GM12874 (cell line): ENCODE data around the gene ANTXR1.

Experiments used
- TF ChIP-seq, protein P1 (sequence below): IDR thresholded peaks from 2 replicates; pipeline ENCODE4 v1.5.1; 2011; ENCODE audit warnings: low read depth, mild to moderate bottlenecking, control low read depth, low read length, moderate library complexity; ENCODE audit not compliant: insufficient read depth

The ANTXR1 gene

DNA sequence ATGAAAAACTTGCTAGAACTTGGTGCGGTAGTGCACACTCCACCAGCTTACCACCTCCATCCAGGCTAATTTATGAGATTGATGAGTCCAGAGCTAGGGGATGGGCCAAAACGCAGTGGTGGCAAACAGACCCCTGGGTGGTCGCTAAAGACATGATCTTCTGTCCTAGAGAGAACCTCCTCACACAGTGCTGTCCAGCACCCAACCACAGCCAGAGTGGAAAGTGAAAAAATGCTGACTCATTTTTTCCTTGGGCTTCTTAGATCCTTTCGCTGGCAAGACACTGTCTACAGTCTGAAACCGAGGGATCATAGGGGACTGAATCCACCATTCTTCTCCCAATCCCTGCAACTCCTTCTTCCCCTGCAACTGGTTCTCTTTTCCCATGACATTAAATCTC, 4.1 kb downstream of the ANTXR1 start:
- TF ChIP-seq, protein P1, sequence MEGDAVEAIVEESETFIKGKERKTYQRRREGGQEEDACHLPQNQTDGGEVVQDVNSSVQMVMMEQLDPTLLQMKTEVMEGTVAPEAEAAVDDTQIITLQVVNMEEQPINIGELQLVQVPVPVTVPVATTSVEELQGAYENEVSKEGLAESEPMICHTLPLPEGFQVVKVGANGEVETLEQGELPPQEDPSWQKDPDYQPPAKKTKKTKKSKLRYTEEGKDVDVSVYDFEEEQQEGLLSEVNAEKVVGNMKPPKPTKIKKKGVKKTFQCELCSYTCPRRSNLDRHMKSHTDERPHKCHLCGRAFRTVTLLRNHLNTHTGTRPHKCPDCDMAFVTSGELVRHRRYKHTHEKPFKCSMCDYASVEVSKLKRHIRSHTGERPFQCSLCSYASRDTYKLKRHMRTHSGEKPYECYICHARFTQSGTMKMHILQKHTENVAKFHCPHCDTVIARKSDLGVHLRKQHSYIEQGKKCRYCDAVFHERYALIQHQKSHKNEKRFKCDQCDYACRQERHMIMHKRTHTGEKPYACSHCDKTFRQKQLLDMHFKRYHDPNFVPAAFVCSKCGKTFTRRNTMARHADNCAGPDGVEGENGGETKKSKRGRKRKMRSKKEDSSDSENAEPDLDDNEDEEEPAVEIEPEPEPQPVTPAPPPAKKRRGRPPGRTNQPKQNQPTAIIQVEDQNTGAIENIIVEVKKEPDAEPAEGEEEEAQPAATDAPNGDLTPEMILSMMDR: no peak

DNA sequence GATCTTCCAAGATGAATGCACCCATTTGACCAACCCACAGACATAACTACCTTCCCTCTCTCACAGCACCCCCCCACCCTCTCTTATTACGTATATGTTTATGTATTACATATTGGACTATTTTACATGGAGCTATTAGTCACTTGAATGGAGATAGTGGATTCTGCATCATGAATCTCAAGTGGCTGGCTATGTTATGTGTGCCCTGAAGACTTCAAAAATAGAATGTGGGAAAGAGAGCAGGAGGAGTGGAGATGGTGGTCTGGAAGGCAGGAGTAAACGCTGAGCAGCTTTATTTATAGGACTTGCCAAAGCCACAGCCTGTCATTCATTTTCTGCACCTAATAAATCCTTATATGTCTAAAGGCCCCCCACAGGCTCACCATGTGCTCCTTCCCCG, 4.9 kb downstream of the ANTXR1 start:
- TF ChIP-seq, protein P1: no peak

DNA sequence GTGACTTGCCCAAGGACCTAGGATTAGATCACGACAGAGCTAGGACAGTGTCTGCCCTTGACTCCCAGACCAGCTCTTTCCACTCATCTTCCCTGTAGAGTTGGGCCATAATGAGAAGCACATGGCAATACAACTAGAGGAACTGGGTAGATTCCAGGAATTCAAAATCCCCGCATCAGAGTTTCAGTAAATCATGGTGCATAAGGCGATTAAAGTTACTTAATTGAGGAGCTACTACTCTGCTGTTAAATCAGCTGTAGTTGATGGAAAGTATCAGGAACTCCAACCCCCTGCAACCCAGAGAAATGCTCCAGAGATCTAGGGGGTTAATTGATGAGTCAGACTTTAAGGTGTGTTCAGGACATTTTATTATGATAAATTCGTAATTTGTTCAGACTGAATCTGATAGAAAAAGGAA, 5.7 kb downstream of the ANTXR1 start:
- TF ChIP-seq, protein P1: no peak

DNA sequence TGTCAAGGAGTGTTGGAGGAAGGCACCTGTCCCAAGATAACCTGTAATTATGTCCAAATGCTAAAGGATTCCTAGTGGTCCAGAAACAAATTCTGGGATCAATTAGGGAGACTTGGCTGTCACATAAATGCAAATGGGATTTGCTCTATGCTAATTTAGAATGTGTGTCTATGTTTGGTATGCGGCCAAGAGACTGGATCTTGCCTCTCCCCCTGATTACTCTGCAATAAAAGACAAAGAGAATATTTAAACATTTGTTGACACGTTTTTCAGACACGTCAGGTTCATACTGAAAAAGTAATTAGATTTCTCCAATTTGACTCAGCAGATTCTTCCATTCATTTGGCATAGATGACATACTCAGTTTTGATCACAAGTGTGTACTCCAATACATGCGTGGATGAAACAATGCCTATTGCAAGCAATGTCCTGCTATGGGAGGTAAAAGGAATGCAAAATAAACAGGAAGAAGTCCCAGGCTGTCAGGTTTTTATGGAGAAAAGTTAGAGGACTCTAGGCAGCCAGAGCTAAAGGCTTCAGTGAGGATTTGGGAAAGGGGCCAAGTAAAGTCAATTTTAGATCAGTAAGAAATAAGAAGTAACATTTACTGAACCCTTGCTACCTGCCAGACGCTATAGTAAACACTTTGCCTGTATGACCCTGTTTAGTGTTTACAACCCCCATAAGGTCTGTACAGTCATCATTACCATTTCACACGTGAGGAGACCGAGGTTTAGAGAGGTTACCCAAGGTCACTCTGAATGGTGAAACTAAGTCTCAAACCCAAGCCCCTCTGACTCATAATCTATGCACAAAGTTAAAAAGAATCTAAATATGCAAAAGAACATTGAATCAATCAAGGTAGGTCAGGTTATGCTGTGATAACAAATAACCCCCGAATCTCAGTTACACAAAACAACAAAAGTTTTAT, 7.8 kb downstream of the ANTXR1 start:
- TF ChIP-seq, protein P1: no peak

DNA sequence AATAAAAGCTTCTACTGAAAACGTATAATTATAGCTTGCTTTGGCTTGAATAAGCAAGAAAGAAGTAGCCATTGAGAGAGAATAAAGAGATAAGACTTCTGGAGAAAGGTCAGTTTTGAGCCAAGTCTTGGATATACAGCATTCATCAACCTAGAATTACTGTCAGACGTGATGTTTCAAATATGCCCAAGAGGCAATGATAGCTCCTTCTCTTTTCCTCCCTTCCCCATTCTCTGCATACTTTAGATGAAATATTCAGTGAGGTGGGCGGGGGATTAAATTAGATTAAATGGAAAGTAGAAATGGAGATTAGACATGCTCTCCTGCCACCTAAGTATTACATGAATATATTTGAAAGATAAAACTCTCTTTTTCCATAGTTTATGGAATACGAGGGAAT, 8.7 kb downstream of the ANTXR1 start:
- TF ChIP-seq, protein P1: no peak

GRCh38 chr2:69022548-69022947, 9.6 kb downstream of the ANTXR1 start:
- TF ChIP-seq, protein P1: no peak

- TF ChIP-seq, protein P1: no peak
Measured at GRCh38 chr2:69023236-69023635, 10.3 kb downstream of the ANTXR1 start.
